WI38 (cell line): ENCODE results near the gene EPHB6.

ENCODE experiments used
- H3K4me3 ChIP-seq: 2 replicates; pipeline ENCODE4 v1.5.1; 2011; ENCODE audit warnings: low read depth, mild to moderate bottlenecking, control low read depth, low read length
- CTCF ChIP-seq: IDR thresholded peaks from 2 replicates; pipeline ENCODE4 v1.5.1; 2012; ENCODE audit warnings: low read depth, mild to moderate bottlenecking, control low read depth, low read length

Gene EPHB6

GRCh38 chr7:142815134-142815533, 39.7 kb upstream of the EPHB6 start:
- no peak overlapping the region for H3K4me3 ChIP-seq
- no peak for TF ChIP-seq CTCF

GRCh38 chr7:142817506-142817905, 37.4 kb upstream of the EPHB6 start:
- H3K4me3 ChIP-seq: no peak overlapping the region
- TF ChIP-seq CTCF: no peak

- no peak overlapping the region for H3K4me3 ChIP-seq
- TF ChIP-seq CTCF: no peak
Observed at GRCh38 chr7:142819530-142819929, 35.3 kb upstream of the EPHB6 start.

- TF ChIP-seq CTCF: no peak
- no peak overlapping the region for H3K4me3 ChIP-seq
Observed at GRCh38 chr7:142822714-142823113, 32.2 kb upstream of the EPHB6 start.

- no peak for TF ChIP-seq CTCF
Observed at GRCh38 chr7:142827951-142828500, 26.9 kb upstream of the EPHB6 start.

GRCh38 chr7:142832417-142832816, 22.5 kb upstream of the EPHB6 start:
- H3K4me3 ChIP-seq: no peak overlapping the region
- no peak for TF ChIP-seq CTCF

More at GRCh38 chr7:142827951-142828500, 26.9 kb upstream of the EPHB6 start:
- H3K4me3 ChIP-seq: no peak overlapping the region

- no peak overlapping the region for H3K4me3 ChIP-seq
- no peak for TF ChIP-seq CTCF
Observed at GRCh38 chr7:142833174-142834048, 21.5 kb upstream of the EPHB6 start.
